WERI-Rb-1 (cell line): ENCODE results near the gene BTBD19.

Source experiments
- DNase-seq: peaks from one replicate; pipeline ENCODE4 v3.0.0-alpha.2; 2020
- H3K27ac ChIP-seq: fragments of 250-450 bp; sonication (Bioruptor Pico); 2 replicates; pipeline ENCODE4 v1.5.1; 2020; ENCODE audit warnings: mild to moderate bottlenecking, moderate library complexity
- H3K27me3 ChIP-seq: fragments of 250-450 bp; sonication (Bioruptor Pico); 2 replicates; pipeline ENCODE4 v1.5.1; 2021; ENCODE audit warnings: mild to moderate bottlenecking, low read depth, moderate library complexity; ENCODE audit not compliant: insufficient read depth, severe bottlenecking
- H3K36me3 ChIP-seq: fragments of 250-450 bp; sonication (Bioruptor Pico); 2 replicates; pipeline ENCODE4 v1.5.1; 2020; ENCODE audit warnings: mild to moderate bottlenecking, moderate library complexity
- H3K4me3 ChIP-seq: 2 replicates; pipeline ENCODE4 v1.5.1; 2011; ENCODE audit warnings: low read depth, mild to moderate bottlenecking, control low read depth, low read length
- H3K9me3 ChIP-seq: fragments of 250-450 bp; sonication (Bioruptor Pico); 2 replicates; pipeline ENCODE4 v1.5.1; 2021; ENCODE audit warnings: mild to moderate bottlenecking, moderate library complexity; ENCODE audit not compliant: severe bottlenecking
- TF ChIP-seq, protein P1 (sequence below): IDR thresholded peaks from 2 replicates; pipeline ENCODE4 v1.5.1; 2011; ENCODE audit warnings: low read depth, mild to moderate bottlenecking, control low read depth, inconsistent platforms, low read length

BTBD19 gene

DNA sequence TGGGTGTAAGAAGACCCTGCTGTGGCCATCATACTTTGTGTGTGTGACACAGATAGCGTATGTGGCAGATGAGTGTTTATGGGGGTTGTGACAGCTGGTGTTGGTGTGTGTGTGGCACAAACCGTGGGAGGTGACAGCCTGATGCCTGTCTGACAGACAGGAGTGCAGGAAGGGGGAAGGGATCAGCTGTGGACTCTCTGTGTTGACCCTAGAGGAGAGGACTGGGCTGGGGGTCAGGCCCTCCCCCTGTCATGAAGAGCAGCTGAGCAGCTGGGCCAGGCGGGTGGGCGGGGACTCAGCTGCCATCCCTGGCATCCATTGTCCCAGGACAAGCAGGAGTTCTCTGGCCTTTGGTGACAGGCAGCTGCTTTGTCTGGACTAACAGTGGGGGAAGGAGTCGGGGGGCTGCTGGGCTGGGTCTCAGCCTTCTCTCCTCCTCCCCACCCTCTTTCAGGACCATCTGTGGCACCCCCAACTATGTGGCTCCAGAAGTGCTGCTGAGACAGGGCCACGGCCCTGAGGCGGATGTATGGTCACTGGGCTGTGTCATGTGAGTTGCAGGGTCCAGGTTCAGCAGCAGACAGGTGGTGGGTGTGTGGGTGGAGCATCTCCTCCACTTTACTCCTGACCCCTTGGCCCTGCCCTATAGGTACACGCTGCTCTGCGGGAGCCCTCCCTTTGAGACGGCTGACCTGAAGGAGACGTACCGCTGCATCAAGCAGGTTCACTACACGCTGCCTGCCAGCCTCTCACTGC is 5.8 kb upstream of the BTBD19 start:
- no peaks in the 10 kb centered on the region for H3K9me3 ChIP-seq

DNA sequence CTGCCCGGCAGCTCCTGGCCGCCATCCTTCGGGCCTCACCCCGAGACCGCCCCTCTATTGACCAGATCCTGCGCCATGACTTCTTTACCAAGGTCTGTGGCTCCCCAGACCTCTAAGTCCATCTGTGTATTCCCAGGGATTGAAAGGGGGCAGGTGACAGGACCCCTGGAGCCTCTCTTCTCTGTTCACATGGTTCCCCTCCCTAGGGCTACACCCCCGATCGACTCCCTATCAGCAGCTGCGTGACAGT is 5.3 kb upstream of the BTBD19 start:
- H3K4me3 ChIP-seq: no peak overlapping the region
- H3K36me3 ChIP-seq: peaks cover 53% of the 10 kb centered on the region
- DNase-seq: no peak

More for the DNA sequence above, 5.8 kb upstream of the BTBD19 start:
- peak; percentile 50 for DNase-seq
- TF ChIP-seq, protein P1, sequence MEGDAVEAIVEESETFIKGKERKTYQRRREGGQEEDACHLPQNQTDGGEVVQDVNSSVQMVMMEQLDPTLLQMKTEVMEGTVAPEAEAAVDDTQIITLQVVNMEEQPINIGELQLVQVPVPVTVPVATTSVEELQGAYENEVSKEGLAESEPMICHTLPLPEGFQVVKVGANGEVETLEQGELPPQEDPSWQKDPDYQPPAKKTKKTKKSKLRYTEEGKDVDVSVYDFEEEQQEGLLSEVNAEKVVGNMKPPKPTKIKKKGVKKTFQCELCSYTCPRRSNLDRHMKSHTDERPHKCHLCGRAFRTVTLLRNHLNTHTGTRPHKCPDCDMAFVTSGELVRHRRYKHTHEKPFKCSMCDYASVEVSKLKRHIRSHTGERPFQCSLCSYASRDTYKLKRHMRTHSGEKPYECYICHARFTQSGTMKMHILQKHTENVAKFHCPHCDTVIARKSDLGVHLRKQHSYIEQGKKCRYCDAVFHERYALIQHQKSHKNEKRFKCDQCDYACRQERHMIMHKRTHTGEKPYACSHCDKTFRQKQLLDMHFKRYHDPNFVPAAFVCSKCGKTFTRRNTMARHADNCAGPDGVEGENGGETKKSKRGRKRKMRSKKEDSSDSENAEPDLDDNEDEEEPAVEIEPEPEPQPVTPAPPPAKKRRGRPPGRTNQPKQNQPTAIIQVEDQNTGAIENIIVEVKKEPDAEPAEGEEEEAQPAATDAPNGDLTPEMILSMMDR: no peak
- no peak overlapping the region for H3K4me3 ChIP-seq
- peak overlapping the region; percentile 72 for H3K27ac ChIP-seq
- H3K36me3 ChIP-seq: peaks cover 53% of the 10 kb centered on the region
- no peaks in the 10 kb centered on the region for H3K27me3 ChIP-seq

DNA sequence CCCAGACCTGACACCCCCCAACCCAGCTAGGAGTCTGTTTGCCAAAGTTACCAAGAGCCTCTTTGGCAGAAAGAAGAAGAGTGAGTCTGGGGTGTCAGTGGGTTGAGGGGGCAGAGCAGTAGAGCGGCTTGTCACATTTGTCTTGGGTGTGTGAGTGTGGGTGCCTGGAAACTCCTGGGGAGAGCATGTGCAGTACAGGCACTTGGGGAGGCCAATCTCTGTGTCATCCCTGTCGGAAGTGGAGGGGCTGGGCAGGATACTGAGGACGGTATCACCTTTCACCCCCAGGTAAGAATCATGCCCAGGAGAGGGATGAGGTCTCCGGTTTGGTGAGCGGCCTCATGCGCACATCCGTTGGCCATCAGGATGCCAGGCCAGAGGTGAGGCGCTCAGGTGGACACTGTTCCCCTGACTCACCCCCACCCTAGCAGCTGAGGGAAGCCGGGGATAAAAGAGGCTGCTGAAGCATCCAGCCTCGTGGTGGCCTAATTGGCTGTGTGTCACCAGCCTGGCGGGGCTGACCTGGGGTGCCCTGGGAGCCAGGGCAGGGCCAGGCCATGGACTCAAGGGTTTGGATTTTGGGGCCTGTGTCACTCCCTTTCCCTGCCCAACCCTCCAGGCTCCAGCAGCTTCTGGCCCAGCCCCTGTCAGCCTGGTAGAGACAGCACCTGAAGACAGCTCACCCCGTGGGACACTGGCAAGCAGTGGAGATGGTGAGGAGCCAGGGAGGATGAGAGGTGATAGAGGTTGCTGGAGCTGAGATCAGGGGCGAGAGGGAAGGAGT is 4.8 kb upstream of the BTBD19 start:
- H3K27me3 ChIP-seq: no peaks in the 10 kb centered on the region
- H3K36me3 ChIP-seq: peaks cover 53% of the 10 kb centered on the region
- peak overlapping the region; percentile 72; the same call in 1 of the 2 replicates for H3K27ac ChIP-seq
- no peaks in the 10 kb centered on the region for H3K9me3 ChIP-seq
- H3K4me3 ChIP-seq: no peak overlapping the region
- TF ChIP-seq, protein P1: no peak
- DNase-seq: no peak

More for the DNA sequence above, 5.3 kb upstream of the BTBD19 start:
- H3K27ac ChIP-seq: peak overlapping the region; percentile 72
- H3K9me3 ChIP-seq: no peaks in the 10 kb centered on the region
- TF ChIP-seq, protein P1: no peak
- no peaks in the 10 kb centered on the region for H3K27me3 ChIP-seq

DNA sequence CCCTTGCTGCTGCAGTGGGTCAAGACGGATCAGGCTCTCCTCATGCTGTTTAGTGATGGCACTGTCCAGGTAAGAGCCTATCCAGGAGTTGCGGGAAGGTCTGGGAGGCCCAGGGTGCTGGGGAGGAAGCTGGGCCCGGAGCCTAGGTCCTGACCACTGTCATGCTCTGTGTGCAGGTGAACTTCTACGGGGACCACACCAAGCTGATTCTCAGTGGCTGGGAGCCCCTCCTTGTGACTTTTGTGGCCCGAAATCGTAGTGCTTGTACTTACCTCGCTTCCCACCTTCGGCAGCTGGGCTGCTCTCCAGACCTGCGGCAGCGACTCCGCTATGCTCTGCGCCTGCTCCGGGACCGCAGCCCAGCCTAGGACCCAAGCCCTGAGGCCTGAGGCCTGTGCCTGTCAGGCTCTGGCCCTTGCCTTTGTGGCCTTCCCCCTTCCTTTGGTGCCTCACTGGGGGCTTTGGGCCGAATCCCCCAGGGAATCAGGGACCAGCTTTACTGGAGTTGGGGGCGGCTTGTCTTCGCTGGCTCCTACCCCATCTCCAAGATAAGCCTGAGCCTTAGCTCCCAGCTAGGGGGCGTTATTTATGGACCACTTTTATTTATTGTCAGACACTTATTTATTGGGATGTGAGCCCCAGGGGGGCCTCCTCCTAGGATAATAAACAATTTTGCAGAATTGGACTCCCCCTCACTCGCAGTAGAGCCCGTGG is 2.9 kb upstream of the BTBD19 start:
- no peak overlapping the region for H3K4me3 ChIP-seq
- no peaks in the 10 kb centered on the region for H3K27me3 ChIP-seq
- no peaks in the 10 kb centered on the region for H3K9me3 ChIP-seq
- DNase-seq: no peak
- peaks cover 55% of the 10 kb centered on the region for H3K36me3 ChIP-seq
- TF ChIP-seq, protein P1: no peak
- no peak overlapping the region for H3K27ac ChIP-seq

DNA sequence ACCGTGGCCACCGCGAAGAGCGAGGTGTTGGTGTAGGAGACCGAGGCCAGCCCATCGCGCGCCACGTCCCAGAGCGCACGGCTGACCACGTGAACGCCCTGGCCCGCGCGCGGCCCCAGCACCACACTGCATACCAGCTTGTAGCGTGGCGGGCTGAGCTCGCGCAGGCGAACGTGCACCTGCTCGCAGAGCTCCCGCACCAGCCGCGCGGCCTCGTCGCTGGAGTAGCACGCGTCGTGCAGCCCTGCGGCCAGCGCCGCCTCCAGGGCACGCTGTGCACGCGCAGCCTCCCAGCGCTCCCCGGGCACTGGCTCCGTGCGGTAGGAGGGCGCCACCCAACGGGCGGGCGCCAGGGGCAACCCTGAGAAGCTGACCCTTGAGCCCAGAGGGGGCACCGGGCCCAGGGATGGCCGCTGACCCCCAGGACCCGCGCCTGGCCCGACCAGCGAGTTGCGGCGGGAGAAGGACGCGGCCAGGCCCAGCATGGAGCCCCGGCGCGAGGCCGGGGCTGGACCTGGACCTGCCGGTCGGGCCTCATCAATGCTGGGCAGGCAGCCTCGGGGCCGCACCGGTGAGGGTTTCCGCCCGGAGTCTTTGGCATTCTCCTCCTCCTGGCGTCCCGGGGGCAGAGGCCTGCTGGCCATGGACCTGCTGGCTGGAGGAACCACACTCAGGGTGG is 2.2 kb upstream of the BTBD19 start:
- Histone ChIP-seq H3K27me3 (no peaks in the 10 kb centered on the region), H3K4me3 (no peak overlapping the region), H3K27ac (no peak overlapping the region), H3K9me3 (no peaks in the 10 kb centered on the region), H3K36me3 (peaks cover 55% of the 10 kb centered on the region)
- no peak for DNase-seq
- TF ChIP-seq, protein P1: no peak
